GM19463 (cell line): ENCODE results near the gene ANTXR1.

Experiments
- ATAC-seq: cut with Tn5 transposase; IDR thresholded peaks from one replicate; pipeline ENCODE4 v1.9.1; 2021; ENCODE audit warnings: mild to moderate bottlenecking, moderate library complexity; ENCODE audit not compliant: unreplicated experiment

Gene ANTXR1

GRCh38 chr2:69013142-69013839, at the start of gene ANTXR1:
Gene ANTXR1, plus strand, starts transcription at chr2:69013179. Its CDS starts 321 bp downstream, at chr2:69013500.
- no peak for ATAC-seq

- ATAC-seq: no peak
Measured at GRCh38 chr2:68964282-68964681, 48.7 kb upstream of the ANTXR1 start.

GRCh38 chr2:68968221-68968620, 44.8 kb upstream of the ANTXR1 start:
- ATAC-seq: no peak

GRCh38 chr2:68969736-68970490, 43.1 kb upstream of the ANTXR1 start:
- ATAC-seq: no peak

- no peak for ATAC-seq
Measured at GRCh38 chr2:68970566-68971265, 42.3 kb upstream of the ANTXR1 start.

- no peak for ATAC-seq
Measured at GRCh38 chr2:68971591-68972231, 41.3 kb upstream of the ANTXR1 start.

GRCh38 chr2:68974251-68974650, 38.7 kb upstream of the ANTXR1 start, which contains the start of gene GKN1:
Gene GKN1, plus strand, starts transcription at chr2:68974636. Its CDS starts 42 bp downstream, at chr2:68974678.
- ATAC-seq: no peak

- ATAC-seq: no peak
Measured at GRCh38 chr2:68974946-68975665, 37.9 kb upstream of the ANTXR1 start.

- no peak for ATAC-seq
Measured at GRCh38 chr2:68975844-68976243, 37.1 kb upstream of the ANTXR1 start.

- ATAC-seq: no peak
Measured at GRCh38 chr2:68977453-68977852, 35.5 kb upstream of the ANTXR1 start.

GRCh38 chr2:68978098-68978497, 34.9 kb upstream of the ANTXR1 start:
- no peak for ATAC-seq

GRCh38 chr2:68980956-68981355, 32.0 kb upstream of the ANTXR1 start:
- ATAC-seq: no peak

GRCh38 chr2:68987021-68987503, 25.9 kb upstream of the ANTXR1 start:
- ATAC-seq: no peak

- ATAC-seq: no peak
Measured at GRCh38 chr2:68989035-68989434, 23.9 kb upstream of the ANTXR1 start.

GRCh38 chr2:68992341-68992740, 20.6 kb upstream of the ANTXR1 start:
- ATAC-seq: no peak

- no peak for ATAC-seq
Measured at GRCh38 chr2:68992933-68993332, 20.0 kb upstream of the ANTXR1 start.

GRCh38 chr2:68993660-68994059, 19.3 kb upstream of the ANTXR1 start:
- ATAC-seq: no peak

GRCh38 chr2:68994864-68995263, 18.1 kb upstream of the ANTXR1 start:
- ATAC-seq: no peak

- no peak for ATAC-seq
Measured at GRCh38 chr2:68995916-68996315, 17.1 kb upstream of the ANTXR1 start.

- ATAC-seq: no peak
Measured at GRCh38 chr2:68997401-68997800, 15.6 kb upstream of the ANTXR1 start.
